ENCODE measurements around the gene TMEM60. TPM values are rescaled to one million over a fixed set of nuclear protein-coding genes. Genes with fewer than 3 reads are reported as not detected.

TMEM60 gene
- total and polyA plus RNA-seq, 2 of the 13 experiments (the other 11 are each of a cell fraction or from before 2014, with no cell fraction given), result 25.6 to 27.7 TPM

DNA sequence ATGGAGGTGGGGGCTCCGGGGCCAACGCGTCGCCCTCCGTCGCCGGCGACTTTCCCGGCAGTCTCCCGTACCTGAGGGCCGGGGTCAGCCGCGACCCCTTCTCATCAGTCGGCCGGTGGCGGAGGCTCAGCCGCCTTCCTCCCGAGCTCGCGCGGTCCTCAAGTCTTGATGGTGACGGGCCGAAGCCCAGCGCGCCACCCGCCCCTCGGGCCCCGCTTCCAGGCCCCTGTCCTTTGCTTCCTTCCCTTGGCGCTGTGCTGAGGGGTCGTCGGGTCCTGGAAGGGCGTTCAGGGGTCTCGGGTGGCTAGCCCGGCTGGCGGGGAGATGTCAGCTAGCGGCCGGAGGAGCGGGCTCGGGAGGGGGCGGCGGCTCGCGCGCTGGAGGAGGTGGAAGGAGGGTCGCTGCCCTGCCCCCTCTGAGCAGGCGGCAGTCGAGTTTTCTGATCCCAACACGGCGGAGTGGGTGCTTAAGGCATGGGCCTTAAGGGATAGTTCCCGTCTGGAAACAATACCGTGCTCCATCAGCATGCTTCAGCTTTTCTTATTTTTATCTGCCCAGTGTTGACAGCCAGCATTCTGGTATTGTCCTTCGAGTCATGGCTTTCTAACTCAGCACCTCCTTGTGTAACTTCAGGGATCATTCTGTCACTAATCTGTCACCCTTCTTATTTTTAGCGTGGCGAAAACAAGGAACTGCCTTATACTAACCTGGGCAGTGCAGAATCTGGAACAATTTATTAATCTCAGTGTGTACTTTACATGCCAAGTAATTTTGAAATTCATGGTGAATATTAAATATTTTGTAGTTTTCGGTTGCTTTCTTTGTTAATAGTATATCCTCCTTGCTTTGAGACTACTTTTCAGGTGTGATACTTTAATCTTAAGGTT lies 1.1 kb upstream of the TMEM60 start (continued):
- TF ChIP-seq KDM5A (IDR thresholded peaks at IDR 0.05; ENCODE audit: borderline replicate concordance, low read length) (0 out of 2 replicates have a peak, but pooled peaks have one; percentile 1), ZNF747 (CRISPR knock-in tag; IDR thresholded peaks at IDR 0.05; ENCODE audit: borderline replicate concordance) (no peak), MBD4 (IDR thresholded peaks at IDR 0.05; ENCODE audit: borderline replicate concordance, low read length) (no peak), ZHX2 (IDR thresholded peaks at IDR 0.05; ENCODE audit: low read depth) (no peak), ZHX2 (CRISPR knock-in tag; IDR thresholded peaks at IDR 0.05; ENCODE audit: borderline replicate concordance) (no peak), FOXO1 (CRISPR knock-in tag; IDR thresholded peaks at IDR 0.05) (no peak), TAF1 (CRISPR knock-in tag; IDR thresholded peaks at IDR 0.05) (peak; percentile 22; the same call in 1 of the 2 replicates), ZNF83 (CRISPR knock-in tag; IDR thresholded peaks at IDR 0.05; ENCODE audit: borderline replicate concordance) (no peak), ATRX (CRISPR knock-in tag; IDR thresholded peaks at IDR 0.05; ENCODE audit: borderline replicate concordance) (no peak), ZNF446 (CRISPR knock-in tag; IDR thresholded peaks at IDR 0.05) (no peak), RXRB (CRISPR knock-in tag; IDR thresholded peaks at IDR 0.05; ENCODE audit: borderline replicate concordance) (no peak), ZNF329 (CRISPR knock-in tag; IDR thresholded peaks at IDR 0.05; ENCODE audit: low read depth) (0 out of 2 replicates have a peak, but pooled peaks have one; percentile 41), SNAPC2 (CRISPR knock-in tag; IDR thresholded peaks at IDR 0.05) (no peak), ZNF180 (CRISPR knock-in tag; IDR thresholded peaks at IDR 0.05; ENCODE audit: borderline replicate concordance, low read depth) (no peak), TEAD2 (CRISPR knock-in tag; IDR thresholded peaks at IDR 0.05) (no peak), ATF7 (IDR thresholded peaks at IDR 0.05) (no peak), ATF7 (CRISPR knock-in tag; IDR thresholded peaks at IDR 0.05) (no peak), TBX2 (CRISPR knock-in tag; IDR thresholded peaks at IDR 0.05; ENCODE audit: borderline replicate concordance) (no peak; the same call in 1 of the 2 replicates), ZNF558 (CRISPR knock-in tag; IDR thresholded peaks at IDR 0.05; ENCODE audit: borderline replicate concordance) (no peak), MEF2D (CRISPR knock-in tag; IDR thresholded peaks at IDR 0.05) (no peak)
- TF ChIP-seq, protein P1, sequence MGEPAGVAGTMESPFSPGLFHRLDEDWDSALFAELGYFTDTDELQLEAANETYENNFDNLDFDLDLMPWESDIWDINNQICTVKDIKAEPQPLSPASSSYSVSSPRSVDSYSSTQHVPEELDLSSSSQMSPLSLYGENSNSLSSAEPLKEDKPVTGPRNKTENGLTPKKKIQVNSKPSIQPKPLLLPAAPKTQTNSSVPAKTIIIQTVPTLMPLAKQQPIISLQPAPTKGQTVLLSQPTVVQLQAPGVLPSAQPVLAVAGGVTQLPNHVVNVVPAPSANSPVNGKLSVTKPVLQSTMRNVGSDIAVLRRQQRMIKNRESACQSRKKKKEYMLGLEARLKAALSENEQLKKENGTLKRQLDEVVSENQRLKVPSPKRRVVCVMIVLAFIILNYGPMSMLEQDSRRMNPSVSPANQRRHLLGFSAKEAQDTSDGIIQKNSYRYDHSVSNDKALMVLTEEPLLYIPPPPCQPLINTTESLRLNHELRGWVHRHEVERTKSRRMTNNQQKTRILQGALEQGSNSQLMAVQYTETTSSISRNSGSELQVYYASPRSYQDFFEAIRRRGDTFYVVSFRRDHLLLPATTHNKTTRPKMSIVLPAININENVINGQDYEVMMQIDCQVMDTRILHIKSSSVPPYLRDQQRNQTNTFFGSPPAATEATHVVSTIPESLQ (CRISPR knock-in tag; conservative IDR thresholded peaks at IDR 0.05), result no peak
- TF ChIP-seq, protein P2, sequence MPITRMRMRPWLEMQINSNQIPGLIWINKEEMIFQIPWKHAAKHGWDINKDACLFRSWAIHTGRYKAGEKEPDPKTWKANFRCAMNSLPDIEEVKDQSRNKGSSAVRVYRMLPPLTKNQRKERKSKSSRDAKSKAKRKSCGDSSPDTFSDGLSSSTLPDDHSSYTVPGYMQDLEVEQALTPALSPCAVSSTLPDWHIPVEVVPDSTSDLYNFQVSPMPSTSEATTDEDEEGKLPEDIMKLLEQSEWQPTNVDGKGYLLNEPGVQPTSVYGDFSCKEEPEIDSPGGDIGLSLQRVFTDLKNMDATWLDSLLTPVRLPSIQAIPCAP (CRISPR knock-in tag; IDR thresholded peaks at IDR 0.05; ENCODE audit: low read depth), result no peak

Data from HepG2 (cell line).